ENCODE measurements around the gene KCNH1.

The KCNH1 gene

DNA sequence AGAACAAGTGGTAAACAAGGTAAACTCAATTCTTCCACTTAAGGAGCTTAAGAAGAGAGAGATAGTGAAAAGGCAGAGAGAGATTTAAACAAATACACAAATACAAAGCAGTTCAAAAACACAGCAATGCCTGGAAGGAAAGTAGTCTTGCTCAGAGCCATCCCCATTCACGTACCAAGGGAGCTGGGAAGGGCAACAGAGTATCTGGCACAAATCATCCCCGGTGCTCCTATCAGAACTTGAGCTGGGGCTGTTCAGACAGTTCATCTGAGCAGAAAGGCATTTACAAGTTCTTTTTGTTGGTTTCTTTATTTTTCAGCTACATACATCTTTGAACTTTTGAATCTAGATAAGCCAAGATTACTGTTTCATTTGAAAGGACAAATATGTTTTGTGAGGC, 233.9 kb downstream of the KCNH1 start:
- TF ChIP-seq, protein P1, sequence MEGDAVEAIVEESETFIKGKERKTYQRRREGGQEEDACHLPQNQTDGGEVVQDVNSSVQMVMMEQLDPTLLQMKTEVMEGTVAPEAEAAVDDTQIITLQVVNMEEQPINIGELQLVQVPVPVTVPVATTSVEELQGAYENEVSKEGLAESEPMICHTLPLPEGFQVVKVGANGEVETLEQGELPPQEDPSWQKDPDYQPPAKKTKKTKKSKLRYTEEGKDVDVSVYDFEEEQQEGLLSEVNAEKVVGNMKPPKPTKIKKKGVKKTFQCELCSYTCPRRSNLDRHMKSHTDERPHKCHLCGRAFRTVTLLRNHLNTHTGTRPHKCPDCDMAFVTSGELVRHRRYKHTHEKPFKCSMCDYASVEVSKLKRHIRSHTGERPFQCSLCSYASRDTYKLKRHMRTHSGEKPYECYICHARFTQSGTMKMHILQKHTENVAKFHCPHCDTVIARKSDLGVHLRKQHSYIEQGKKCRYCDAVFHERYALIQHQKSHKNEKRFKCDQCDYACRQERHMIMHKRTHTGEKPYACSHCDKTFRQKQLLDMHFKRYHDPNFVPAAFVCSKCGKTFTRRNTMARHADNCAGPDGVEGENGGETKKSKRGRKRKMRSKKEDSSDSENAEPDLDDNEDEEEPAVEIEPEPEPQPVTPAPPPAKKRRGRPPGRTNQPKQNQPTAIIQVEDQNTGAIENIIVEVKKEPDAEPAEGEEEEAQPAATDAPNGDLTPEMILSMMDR (IDR thresholded peaks at IDR 0.05; ENCODE audit: low read depth, low read length) = no peak
- no peak for DNase-seq (ENCODE audit: extremely low read depth, low read depth)

DNA sequence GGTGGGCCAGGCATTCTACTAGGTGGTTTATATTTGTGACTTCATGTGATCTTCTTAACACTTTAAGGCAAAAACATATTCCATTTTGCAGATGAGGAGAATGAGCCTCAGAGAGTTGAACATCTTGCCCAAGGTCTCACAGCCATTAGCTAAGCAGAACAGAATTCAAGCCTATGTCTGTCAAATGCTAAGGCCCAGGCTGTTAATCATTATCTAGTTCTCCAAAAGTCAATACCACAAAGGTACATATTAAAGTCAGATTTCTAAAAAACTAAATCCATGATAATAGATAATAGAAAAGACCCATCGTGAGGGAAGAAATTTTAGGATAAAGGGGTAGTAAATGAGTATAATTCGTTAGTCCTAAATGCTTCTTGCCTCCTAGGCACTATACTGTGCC, 234.3 kb downstream of the KCNH1 start:
- TF ChIP-seq, protein P1 (IDR thresholded peaks at IDR 0.05; ENCODE audit: low read depth, low read length) = no peak
- DNase-seq (ENCODE audit: extremely low read depth, low read depth) = no peak

DNA sequence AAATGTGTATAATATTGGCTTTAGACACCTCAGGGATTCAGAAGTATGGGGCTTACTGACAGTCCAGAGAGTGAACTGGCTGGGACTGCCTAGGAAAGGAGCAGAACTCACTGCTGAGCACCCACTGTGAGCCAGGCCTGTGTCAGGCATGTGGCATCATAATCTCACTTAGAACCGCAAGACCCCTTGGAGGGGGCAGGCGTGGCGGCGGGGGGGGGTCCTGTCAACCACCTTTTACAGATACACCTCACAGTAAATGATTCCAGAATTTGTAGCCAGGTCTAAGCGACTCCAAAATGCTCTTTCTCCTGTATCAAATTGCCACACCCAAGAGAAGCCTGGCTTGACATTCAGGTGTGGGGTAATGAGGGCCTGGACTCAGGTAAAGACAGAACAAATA, 235.5 kb downstream of the KCNH1 start:
- no peak for DNase-seq (ENCODE audit: extremely low read depth, low read depth)
- TF ChIP-seq, protein P1 (IDR thresholded peaks at IDR 0.05; ENCODE audit: low read depth, low read length) = no peak

DNA sequence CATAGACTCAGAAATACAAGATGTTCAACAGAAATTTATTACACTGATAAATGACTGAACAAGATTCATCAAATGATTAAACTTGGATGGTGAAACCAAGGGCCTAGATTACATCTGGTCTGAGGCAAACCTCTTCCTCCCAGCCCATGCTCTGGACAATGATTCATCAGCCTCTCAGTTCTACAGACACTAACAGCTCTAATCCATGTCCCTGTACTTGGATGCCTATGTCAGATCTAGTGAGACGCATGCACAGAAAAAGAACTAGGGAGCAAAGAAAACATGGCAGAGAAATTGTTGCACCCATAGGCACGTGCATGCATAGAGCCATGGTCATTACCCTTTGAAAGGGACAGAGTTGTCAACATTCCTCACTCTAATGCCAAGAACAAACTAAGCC, 250.1 kb downstream of the KCNH1 start:
- TF ChIP-seq, protein P1 (IDR thresholded peaks at IDR 0.05; ENCODE audit: low read depth, low read length) = no peak
- DNase-seq (ENCODE audit: extremely low read depth, low read depth) = no peak

DNA sequence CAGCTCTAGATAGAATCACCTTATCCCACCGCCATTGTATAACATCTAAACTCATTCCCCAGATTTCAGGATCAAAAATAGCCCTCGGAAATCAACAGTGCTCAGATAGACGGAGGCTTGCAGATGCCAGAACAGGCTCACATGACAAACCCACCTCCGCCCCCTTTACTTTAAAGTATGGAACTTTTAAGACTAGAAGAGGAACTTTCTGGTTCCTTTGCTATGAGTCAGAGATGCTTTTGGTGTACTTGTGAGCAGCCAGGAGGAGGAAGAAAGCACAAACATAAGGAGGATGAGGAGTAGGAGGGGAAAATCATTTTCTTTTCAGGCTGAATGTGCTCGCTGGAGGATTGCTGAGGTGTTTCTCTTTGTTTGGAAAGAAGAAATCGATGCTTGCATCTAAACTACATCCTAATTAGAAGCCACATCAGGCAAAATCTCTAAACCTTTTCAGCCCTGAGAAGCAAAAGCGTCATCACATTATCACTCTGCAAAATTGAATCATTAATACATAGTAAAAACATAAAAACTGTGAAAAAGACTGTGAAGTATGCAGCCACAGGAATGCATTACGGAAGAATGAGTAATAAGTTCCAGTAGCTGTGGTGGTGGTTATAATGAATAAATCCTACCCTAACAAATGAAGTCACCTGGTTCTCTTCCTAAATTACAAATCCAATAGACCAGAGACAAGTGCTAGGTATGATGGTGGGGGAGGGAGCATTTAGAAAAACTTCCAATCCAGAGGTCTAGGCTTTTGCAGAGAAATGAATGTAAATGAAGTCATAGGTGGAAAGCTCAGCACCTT, 251.3 kb downstream of the KCNH1 start:
- TF ChIP-seq, protein P1 (IDR thresholded peaks at IDR 0.05; ENCODE audit: low read depth, low read length) = no peak
- DNase-seq (ENCODE audit: extremely low read depth, low read depth) = no peak

DNA sequence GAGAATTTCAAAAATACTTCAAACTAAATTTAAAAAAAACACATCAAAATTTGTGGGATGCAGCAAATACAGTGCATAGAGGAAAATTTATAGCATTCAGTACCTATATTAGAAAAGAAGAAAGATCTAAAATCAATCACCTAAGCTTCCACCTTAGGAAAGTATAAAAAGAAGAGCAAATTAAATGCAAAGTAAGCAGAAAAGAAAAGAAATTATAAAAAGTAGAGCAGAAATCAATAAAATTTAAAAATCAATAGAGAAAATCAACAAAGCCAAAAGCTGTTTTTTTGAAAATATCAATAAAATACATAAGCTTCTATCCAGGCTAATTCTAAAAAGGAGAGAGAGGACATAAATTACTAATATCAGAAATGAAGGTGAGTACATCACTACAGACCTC, 255.4 kb downstream of the KCNH1 start:
- no peak for DNase-seq (ENCODE audit: extremely low read depth, low read depth)
- TF ChIP-seq, protein P1 (IDR thresholded peaks at IDR 0.05; ENCODE audit: low read depth, low read length) = no peak

DNA sequence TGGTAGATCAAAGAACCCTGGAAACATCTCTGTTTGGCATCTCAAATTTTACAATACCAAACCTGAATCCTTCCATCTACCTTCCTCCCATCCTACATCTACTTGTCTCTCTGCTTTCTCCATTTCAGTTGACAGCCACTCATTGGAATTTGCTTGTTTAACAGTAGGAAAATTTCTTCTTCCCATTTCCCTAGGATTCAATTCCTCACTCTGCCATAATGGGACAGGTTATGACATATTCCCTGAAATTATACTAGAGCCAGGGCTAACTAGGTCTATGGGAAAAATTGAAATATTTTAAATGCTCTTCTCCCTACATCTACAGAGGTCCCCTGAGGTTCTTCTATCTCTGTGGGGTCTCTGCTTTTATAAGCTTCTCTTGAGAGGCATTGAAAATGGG, 257.7 kb downstream of the KCNH1 start:
- no peak for DNase-seq (ENCODE audit: extremely low read depth, low read depth)
- TF ChIP-seq, protein P1 (IDR thresholded peaks at IDR 0.05; ENCODE audit: low read depth, low read length) = no peak

Data from AG09319 (cell line).